SK-N-MC (cell line): Measurements from ENCODE around the gene LIPM.

Source experiments
- DNase-seq: peaks from one replicate; pipeline ENCODE4 v3.0.0-alpha.2; 2011; ENCODE audit warnings: low read depth, low spot score
- H3K27ac ChIP-seq: fragments of 200-600 bp; sonication (generic); 2 replicates; pipeline ENCODE4 v1.5.1; 2016; ENCODE audit warnings: mixed run types
- H3K36me3 ChIP-seq: fragments of 200-600 bp; sonication (generic); 2 replicates; pipeline ENCODE4 v1.6.1; 2017; ENCODE audit warnings: antibody characterized with exemption, low read length, mixed read lengths; ENCODE audit not compliant: insufficient read depth
- H3K4me3 ChIP-seq: fragments of 200-600 bp; sonication (generic); 2 replicates; pipeline ENCODE4 v1.5.1; 2016
- H3K9ac ChIP-seq: fragments of 200-600 bp; sonication (generic); 2 replicates; pipeline ENCODE4 v1.8.0; 2017; ENCODE audit warnings: mixed run types, mixed read lengths; ENCODE audit not compliant: insufficient read length
- H3K9me3 ChIP-seq: fragments of 200-600 bp; sonication (generic); 2 replicates; pipeline ENCODE4 v1.6.1; 2017; ENCODE audit warnings: low read depth, mild to moderate bottlenecking, antibody characterized with exemption, low read length, moderate library complexity, mixed read lengths
- EZH2 ChIP-seq: fragments of 200-600 bp; sonication (generic); IDR thresholded peaks from one replicate; pipeline ENCODE4 v1.6.1; 2017; ENCODE audit warnings: antibody characterized with exemption
- FOXP2 ChIP-seq: optimal IDR thresholded peaks from 2 replicates; pipeline ENCODE3; 2011; ENCODE audit warnings: mild to moderate bottlenecking, moderate library complexity; ENCODE audit not compliant: insufficient read depth; ENCODE audit errors: extremely low read length, control extremely low read depth
- POLR2AphosphoS5 ChIP-seq: IDR thresholded peaks from 2 replicates; pipeline ENCODE4 v1.6.1; 2012; ENCODE audit warnings: mild to moderate bottlenecking, low read depth, low read length, borderline replicate concordance

LIPM gene

GRCh38 chr10:88840881-88841280 is 38.4 kb downstream of the LIPM start:
- H3K4me3 ChIP-seq = no peak overlapping the region
- TF ChIP-seq FOXP2 (no peak), POLR2AphosphoS5 (no peak), EZH2 (no peak)
- no peaks in the 10 kb centered on the region for H3K9me3 ChIP-seq
- no peak overlapping the region for H3K27ac ChIP-seq
- no peak overlapping the region for H3K9ac ChIP-seq
- no peak for DNase-seq
- no peaks in the 10 kb centered on the region for H3K36me3 ChIP-seq

- no peaks in the 10 kb centered on the region for H3K9me3 ChIP-seq
These were observed 39.0 kb downstream of the LIPM start for GRCh38 chr10:88841316-88842111.

GRCh38 chr10:88843171-88843570 is 40.6 kb downstream of the LIPM start:
- no peak overlapping the region for H3K4me3 ChIP-seq
- no peak for TF ChIP-seq POLR2AphosphoS5
- no peak for TF ChIP-seq EZH2
- TF ChIP-seq FOXP2 = no peak
- no peak for DNase-seq
- no peak overlapping the region for H3K9ac ChIP-seq
- H3K36me3 ChIP-seq = no peaks in the 10 kb centered on the region
- no peaks in the 10 kb centered on the region for H3K9me3 ChIP-seq
- no peak overlapping the region for H3K27ac ChIP-seq

More at GRCh38 chr10:88841316-88842111, 39.0 kb downstream of the LIPM start:
- TF ChIP-seq EZH2 (no peak), FOXP2 (no peak), POLR2AphosphoS5 (no peak)
- Histone ChIP-seq H3K4me3 (no peak overlapping the region), H3K36me3 (no peaks in the 10 kb centered on the region), H3K27ac (no peak overlapping the region), H3K9ac (no peak overlapping the region)
- DNase-seq = no peak

- no peak for DNase-seq
- Histone ChIP-seq H3K9me3 (no peaks in the 10 kb centered on the region), H3K4me3 (no peak overlapping the region), H3K27ac (no peak overlapping the region), H3K9ac (no peak overlapping the region), H3K36me3 (no peaks in the 10 kb centered on the region)
- TF ChIP-seq POLR2AphosphoS5 = no peak
- no peak for TF ChIP-seq EZH2
- no peak for TF ChIP-seq FOXP2
These were observed 46.0 kb downstream of the LIPM start for GRCh38 chr10:88848499-88848898.

GRCh38 chr10:88849234-88849633 is 46.7 kb downstream of the LIPM start:
- no peak for TF ChIP-seq FOXP2
- TF ChIP-seq EZH2 = no peak
- TF ChIP-seq POLR2AphosphoS5 = no peak
- Histone ChIP-seq H3K4me3 (no peak overlapping the region), H3K27ac (no peak overlapping the region), H3K36me3 (no peaks in the 10 kb centered on the region), H3K9me3 (no peaks in the 10 kb centered on the region), H3K9ac (no peak overlapping the region)
- no peak for DNase-seq

GRCh38 chr10:88850712-88851111 is 48.2 kb downstream of the LIPM start:
- H3K9me3 ChIP-seq = no peaks in the 10 kb centered on the region
- TF ChIP-seq EZH2 (no peak), FOXP2 (no peak), POLR2AphosphoS5 (no peak)
- no peak overlapping the region for H3K9ac ChIP-seq
- DNase-seq = no peak
- H3K27ac ChIP-seq = no peak overlapping the region
- H3K36me3 ChIP-seq = no peaks in the 10 kb centered on the region
- no peak overlapping the region for H3K4me3 ChIP-seq

GRCh38 chr10:88851706-88852105 is 49.2 kb downstream of the LIPM start, which contains the start of gene ANKRD22:
ANKRD22 (minus strand) TSS chr10:88851844; CDS start chr10:88851607, 237 bp downstream.
- no peak for DNase-seq
- TF ChIP-seq EZH2 (no peak), POLR2AphosphoS5 (no peak), FOXP2 (no peak)
- Histone ChIP-seq H3K9me3 (no peaks in the 10 kb centered on the region), H3K9ac (no peak within 1 kb of the TSS), H3K36me3 (no peaks in the 10 kb centered on the region), H3K27ac (no peak within 1 kb of the TSS), H3K4me3 (no peak within 1 kb of the TSS)

GRCh38 chr10:88852327-88852726 is 49.8 kb downstream of the LIPM start:
- TF ChIP-seq POLR2AphosphoS5 = no peak
- no peak for TF ChIP-seq EZH2
- Histone ChIP-seq H3K9ac (no peak overlapping the region), H3K27ac (no peak overlapping the region), H3K36me3 (no peaks in the 10 kb centered on the region), H3K9me3 (no peaks in the 10 kb centered on the region), H3K4me3 (no peak overlapping the region)
- DNase-seq = no peak
